BJ (cell line): ENCODE data around the gene ANAPC16. TPM values are rescaled to one million over a fixed set of nuclear protein-coding genes. Genes with fewer than 3 reads are reported as not detected.

ENCODE experiments used
- CTCF ChIA-PET: fragments of 350-600 bp; formaldehyde crosslinking; extraction: SDS; loops from one replicate; lab custom pipeline; 2021; ENCODE audit warnings: antibody characterized with exemption, inconsistent platforms; lab: Yijun Ruan, JAX
- POLR2A ChIA-PET: fragments of 300-600 bp; sonication (Branson Sonifier 250); formaldehyde crosslinking; extraction: SDS; loops from one replicate; lab custom pipeline; 2021; ENCODE audit warnings: antibody characterized with exemption; lab: Charles Lee
- DNase-seq: peaks from one replicate; pipeline ENCODE4 v3.0.0-alpha.2; 2011; ENCODE audit warnings: low read depth
- H3K27me3 ChIP-seq: 2 replicates; pipeline ENCODE4 v1.6.0; 2011; ENCODE audit warnings: low read length; ENCODE audit not compliant: control insufficient read depth, insufficient read depth
- H3K36me3 ChIP-seq: 2 replicates; pipeline ENCODE4 v1.5.1; 2011; ENCODE audit warnings: low read length; ENCODE audit not compliant: control insufficient read depth, insufficient read depth
- H3K4me3 ChIP-seq: 2 replicates; pipeline ENCODE4 v1.5.1; 2011; ENCODE audit warnings: low read depth, mild to moderate bottlenecking, control low read depth, low read length
- polyA plus RNA-seq: library from polyadenylated mRNA; depleted of rRNA; stranded (reverse); fragments of >200 nt; gene quantifications from 2 replicates; pipeline ENCODE4 v1.2.3, GENCODE V29; 2011
- TF ChIP-seq, protein P1 (sequence below): IDR thresholded peaks from 2 replicates; pipeline ENCODE4 v1.5.1; 2011; ENCODE audit warnings: low read depth, mild to moderate bottlenecking, control low read depth, inconsistent platforms, low read length, moderate library complexity; ENCODE audit not compliant: insufficient read depth

The ANAPC16 gene
- polyA plus RNA-seq, 1 experiment = 49.8 TPM

DNA sequence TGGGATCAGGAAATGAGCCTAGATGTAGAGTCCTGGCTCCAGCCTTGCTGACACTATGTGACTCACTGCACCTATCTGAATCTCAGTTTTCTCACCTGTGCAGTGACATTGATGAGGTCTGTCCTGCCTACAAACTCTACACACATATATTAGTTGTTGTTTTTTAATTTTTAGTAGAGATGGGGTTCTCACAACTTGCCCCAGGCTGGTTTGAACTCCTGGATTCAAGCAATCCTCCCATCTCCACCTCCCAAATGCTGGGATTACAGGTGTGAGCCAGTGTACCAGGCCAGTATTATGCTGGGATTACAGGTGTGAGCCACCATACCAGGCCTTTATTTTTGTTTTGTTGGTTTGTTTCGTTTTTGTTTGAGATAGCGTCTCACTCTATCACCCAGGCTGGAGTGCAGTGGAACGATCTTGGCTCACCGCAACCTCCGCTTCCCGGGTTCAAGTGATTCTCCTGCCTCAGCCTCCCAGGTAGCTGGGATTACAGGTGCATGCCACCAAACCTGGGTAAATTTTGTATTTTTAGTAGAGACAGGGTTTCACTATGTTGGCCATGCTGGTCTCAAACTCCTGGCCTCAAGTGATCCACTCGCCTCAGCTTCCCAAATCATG is 46.1 kb downstream of the ANAPC16 start:
- Histone ChIP-seq H3K27me3 (no peaks in the 10 kb centered on the region), H3K4me3 (no peak overlapping the region), H3K36me3 (no peaks in the 10 kb centered on the region)
- ChIA-PET CTCF (interaction anchor here (1.2 to 1.6 kb wide), 2 partner anchors 8 to 60 kb away, joined by 4 read pairs; no protein-coding TSS in a partner anchor), POLR2A (no interaction called here)
- TF ChIP-seq, protein P1, sequence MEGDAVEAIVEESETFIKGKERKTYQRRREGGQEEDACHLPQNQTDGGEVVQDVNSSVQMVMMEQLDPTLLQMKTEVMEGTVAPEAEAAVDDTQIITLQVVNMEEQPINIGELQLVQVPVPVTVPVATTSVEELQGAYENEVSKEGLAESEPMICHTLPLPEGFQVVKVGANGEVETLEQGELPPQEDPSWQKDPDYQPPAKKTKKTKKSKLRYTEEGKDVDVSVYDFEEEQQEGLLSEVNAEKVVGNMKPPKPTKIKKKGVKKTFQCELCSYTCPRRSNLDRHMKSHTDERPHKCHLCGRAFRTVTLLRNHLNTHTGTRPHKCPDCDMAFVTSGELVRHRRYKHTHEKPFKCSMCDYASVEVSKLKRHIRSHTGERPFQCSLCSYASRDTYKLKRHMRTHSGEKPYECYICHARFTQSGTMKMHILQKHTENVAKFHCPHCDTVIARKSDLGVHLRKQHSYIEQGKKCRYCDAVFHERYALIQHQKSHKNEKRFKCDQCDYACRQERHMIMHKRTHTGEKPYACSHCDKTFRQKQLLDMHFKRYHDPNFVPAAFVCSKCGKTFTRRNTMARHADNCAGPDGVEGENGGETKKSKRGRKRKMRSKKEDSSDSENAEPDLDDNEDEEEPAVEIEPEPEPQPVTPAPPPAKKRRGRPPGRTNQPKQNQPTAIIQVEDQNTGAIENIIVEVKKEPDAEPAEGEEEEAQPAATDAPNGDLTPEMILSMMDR = no peak
- DNase-seq = no peak

GRCh38 chr10:72263613-72264241 is 47.9 kb downstream of the ANAPC16 start:
- DNase-seq = no peak

GRCh38 chr10:72264536-72264935 is 48.7 kb downstream of the ANAPC16 start:
- Histone ChIP-seq H3K36me3 (no peaks in the 10 kb centered on the region), H3K4me3 (no peak overlapping the region), H3K27me3 (no peaks in the 10 kb centered on the region)
- CTCF ChIA-PET = interaction anchor here (3.2 kb wide), 1 partner anchor 10 kb away, joined by 10 read pairs; the partner anchor contains the start of gene DDIT4
- POLR2A ChIA-PET = no interaction called here
- TF ChIP-seq, protein P1 = no peak
- DNase-seq = no peak

More at GRCh38 chr10:72263613-72264241, 47.9 kb downstream of the ANAPC16 start:
- POLR2A ChIA-PET = no interaction called here
- Histone ChIP-seq H3K36me3 (no peaks in the 10 kb centered on the region), H3K27me3 (no peaks in the 10 kb centered on the region), H3K4me3 (no peak overlapping the region)
- CTCF ChIA-PET = interaction anchor here (0.6 to 3.2 kb wide), 3 partner anchors 11 to 420 kb away, joined by 3 to 10 read pairs (median 3); partner anchors contain the start of gene DDIT4
- TF ChIP-seq, protein P1 = no peak

GRCh38 chr10:72265508-72265907 is 49.7 kb downstream of the ANAPC16 start:
- H3K4me3 ChIP-seq = no peak overlapping the region
- DNase-seq = no peak
- ChIA-PET POLR2A (no interaction called here), CTCF (interaction anchor here (0.7 to 3.2 kb wide), 2 partner anchors 9 to 41 kb away, joined by 3 to 10 read pairs; partner anchors contain the start of gene DDIT4)
- TF ChIP-seq, protein P1 = no peak
- no peaks in the 10 kb centered on the region for H3K27me3 ChIP-seq
- no peaks in the 10 kb centered on the region for H3K36me3 ChIP-seq

- H3K27me3 ChIP-seq = no peaks in the 10 kb centered on the region
- no peaks in the 10 kb centered on the region for H3K36me3 ChIP-seq
- H3K4me3 ChIP-seq = no peak overlapping the region
- no peak for DNase-seq
- ChIA-PET POLR2A (no interaction called here), CTCF (interaction anchor here (3.2 kb wide), 1 partner anchor 8 kb away, joined by 10 read pairs; the partner anchor contains the start of gene DDIT4)
- TF ChIP-seq, protein P1 = no peak
Observed at GRCh38 chr10:72265990-72266865, 50.4 kb downstream of the ANAPC16 start.
